Ishikawa (cell line): Measurements from ENCODE around the gene VASN.

Source experiments
- CEBPB ChIP-seq: IDR thresholded peaks from 2 replicates; pipeline ENCODE4 v1.6.1; 2012
- CREB1 ChIP-seq: IDR thresholded peaks from 2 replicates; pipeline ENCODE4 v1.6.1; 2012; ENCODE audit warnings: low read depth
- EGR1 ChIP-seq: IDR thresholded peaks from 2 replicates; pipeline ENCODE4 v1.6.1; 2012
- EP300 ChIP-seq: IDR thresholded peaks from 2 replicates; pipeline ENCODE4 v1.6.1; 2012; ENCODE audit warnings: borderline replicate concordance
- FOXM1 ChIP-seq: IDR thresholded peaks from 2 replicates; pipeline ENCODE4 v1.6.1; 2012; ENCODE audit warnings: low read depth, borderline replicate concordance
- NFIC ChIP-seq: IDR thresholded peaks from 2 replicates; pipeline ENCODE4 v1.6.1; 2012
- RAD21 ChIP-seq: IDR thresholded peaks from 2 replicates; pipeline ENCODE4 v1.6.1; 2012; ENCODE audit warnings: low read depth
- REST ChIP-seq: IDR thresholded peaks from 2 replicates; pipeline ENCODE4 v1.6.1; 2012; ENCODE audit warnings: low read depth, mild to moderate bottlenecking
- TAF1 ChIP-seq: IDR thresholded peaks from 2 replicates; pipeline ENCODE4 v1.6.1; 2012; ENCODE audit warnings: low read depth, mild to moderate bottlenecking
- TCF12 ChIP-seq: IDR thresholded peaks from 2 replicates; pipeline ENCODE4 v1.6.1; 2012; ENCODE audit warnings: low read depth
- TEAD4 ChIP-seq: IDR thresholded peaks from 2 replicates; pipeline ENCODE4 v1.6.1; 2012
- USF1 ChIP-seq: IDR thresholded peaks from 2 replicates; pipeline ENCODE4 v1.6.1; 2012
- YY1 ChIP-seq: IDR thresholded peaks from 2 replicates; pipeline ENCODE4 v1.6.1; 2012; ENCODE audit warnings: low read depth
- ZBTB7A ChIP-seq: IDR thresholded peaks from 2 replicates; pipeline ENCODE4 v1.6.1; 2012; ENCODE audit warnings: low read depth
- TF ChIP-seq, protein P1 (sequence below): IDR thresholded peaks from 2 replicates; pipeline ENCODE4 v1.6.1; 2012

The VASN gene

GRCh38 chr16:4345836-4346781 lies 25.5 kb upstream of the VASN start:
- no peak for TF ChIP-seq NFIC
- TF ChIP-seq EGR1 = no peak
- TF ChIP-seq TAF1 = no peak
- no peak for TF ChIP-seq CREB1
- no peak for TF ChIP-seq EP300
- TF ChIP-seq CEBPB = no peak
- no peak for TF ChIP-seq FOXM1
- no peak for TF ChIP-seq RAD21
- no peak for TF ChIP-seq YY1
- no peak for TF ChIP-seq ZBTB7A
- TF ChIP-seq TEAD4 = no peak
- TF ChIP-seq, protein P1, sequence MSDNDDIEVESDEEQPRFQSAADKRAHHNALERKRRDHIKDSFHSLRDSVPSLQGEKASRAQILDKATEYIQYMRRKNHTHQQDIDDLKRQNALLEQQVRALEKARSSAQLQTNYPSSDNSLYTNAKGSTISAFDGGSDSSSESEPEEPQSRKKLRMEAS = no peak
- no peak for TF ChIP-seq REST
- no peak for TF ChIP-seq USF1
- no peak for TF ChIP-seq TCF12

DNA sequence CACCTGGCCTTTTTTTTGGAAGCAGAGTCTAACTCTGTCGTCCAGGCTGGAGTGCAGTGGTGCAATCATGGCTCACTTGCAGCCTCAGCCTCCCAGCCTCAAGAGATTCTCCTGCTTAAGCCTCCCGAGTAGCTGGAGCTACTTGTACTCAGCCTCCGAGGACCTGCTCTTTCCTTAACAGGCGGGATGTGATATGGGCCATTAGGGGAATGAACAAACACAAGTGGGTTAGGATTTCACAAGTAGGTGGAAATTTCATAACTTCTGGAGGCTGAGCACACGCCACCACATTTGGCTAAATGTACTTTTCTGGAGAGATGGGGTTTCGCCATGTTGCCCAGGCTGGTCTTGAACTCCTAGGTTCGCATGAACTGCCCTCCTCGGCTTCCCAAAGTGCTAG lies 24.6 kb upstream of the VASN start:
- TF ChIP-seq ZBTB7A (no peak), RAD21 (no peak), CREB1 (no peak), EP300 (no peak)

DNA sequence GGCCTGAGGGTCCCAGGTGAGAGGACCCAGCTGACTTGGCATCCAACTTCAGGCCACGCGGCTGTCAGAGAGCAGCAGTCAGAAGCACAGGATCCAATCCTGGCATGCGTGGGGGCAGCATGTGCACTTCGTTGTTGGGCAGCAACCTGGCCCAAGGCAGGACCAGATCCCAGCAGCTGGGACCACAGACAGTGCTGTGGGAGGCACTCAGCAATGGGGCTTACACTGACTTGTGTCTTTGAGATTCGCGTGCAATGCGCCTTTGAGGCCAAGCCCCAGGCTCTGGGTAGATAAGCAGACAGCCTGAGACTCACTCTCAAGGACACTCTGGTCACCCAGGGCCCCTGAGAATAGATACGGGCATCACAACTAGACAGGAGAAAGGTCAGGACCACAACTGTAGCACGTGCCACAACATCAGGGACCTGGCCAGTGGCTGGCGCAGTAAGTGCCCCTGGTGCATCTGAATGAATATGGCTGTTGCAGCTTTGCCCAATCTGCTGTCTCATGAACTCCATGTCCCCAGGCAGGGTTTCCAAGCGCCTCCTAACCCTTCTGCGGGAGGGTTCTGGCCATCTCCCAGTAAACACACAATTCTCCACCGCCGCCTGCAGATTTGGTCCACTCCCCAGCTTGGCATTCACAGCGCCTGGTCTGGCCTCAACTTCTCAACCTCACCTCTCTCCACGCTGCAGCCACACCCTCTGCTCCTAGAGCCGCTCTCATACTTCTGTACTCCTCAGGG lies 23.7 kb upstream of the VASN start:
- TF ChIP-seq EGR1 (no peak), ZBTB7A (no peak), TEAD4 (no peak), YY1 (no peak), NFIC (no peak), CEBPB (no peak), CREB1 (no peak), TAF1 (no peak), TCF12 (no peak), FOXM1 (no peak), REST (no peak), RAD21 (no peak), EP300 (no peak)
- TF ChIP-seq, protein P1 = no peak

GRCh38 chr16:4349332-4349731 lies 22.3 kb upstream of the VASN start:
- TF ChIP-seq YY1 = no peak
- no peak for TF ChIP-seq CEBPB
- TF ChIP-seq EGR1 = no peak
- TF ChIP-seq, protein P1 = no peak
- no peak for TF ChIP-seq TEAD4
- TF ChIP-seq FOXM1 = no peak
- no peak for TF ChIP-seq TAF1
- TF ChIP-seq REST = no peak
- TF ChIP-seq NFIC = no peak
- no peak for TF ChIP-seq ZBTB7A
- no peak for TF ChIP-seq TCF12
- no peak for TF ChIP-seq USF1
- no peak for TF ChIP-seq EP300
- no peak for TF ChIP-seq CREB1
- no peak for TF ChIP-seq RAD21
